GM21526 (cell line): ENCODE results near the gene MFAP1.
A peak's percentile ranks its signal among the peaks of the same experiment; 100 is the strongest.
"Not testable (repeated sequence)": the region's sequence is repeated elsewhere in the genome, so short reads cannot be mapped to it uniquely, and the experiment has no call there.

Experiments
- ATAC-seq: cut with Tn5 transposase; IDR thresholded peaks from one replicate; pipeline ENCODE4 v1.9.1; 2021; ENCODE audit warnings: moderate library complexity; ENCODE audit not compliant: unreplicated experiment, low FRiP score

The MFAP1 gene

GRCh38 chr15:43824302-43825246 is at the start of gene MFAP1:
Gene MFAP1 (minus strand): TSS chr15:43824690. CDS start chr15:43824569, 121 bp downstream.
- peak; percentile 61 for ATAC-seq

- ATAC-seq = no peak
Measured at GRCh38 chr15:43873651-43874050, 49.2 kb upstream of the MFAP1 start.

- ATAC-seq = no peak
Measured at GRCh38 chr15:43872416-43873020, 48.0 kb upstream of the MFAP1 start.

- no peak for ATAC-seq
Measured at GRCh38 chr15:43871835-43872234, 47.3 kb upstream of the MFAP1 start.

GRCh38 chr15:43868406-43868805 is 43.9 kb upstream of the MFAP1 start:
- no peak for ATAC-seq

GRCh38 chr15:43867096-43867495 is 42.6 kb upstream of the MFAP1 start:
- ATAC-seq = no peak

GRCh38 chr15:43866636-43867035 is 42.1 kb upstream of the MFAP1 start:
- ATAC-seq = not testable (repeated sequence)

- no peak for ATAC-seq
Measured at GRCh38 chr15:43859546-43859945, 35.1 kb upstream of the MFAP1 start.

- ATAC-seq = no peak
Measured at GRCh38 chr15:43854801-43855200, 30.3 kb upstream of the MFAP1 start.

GRCh38 chr15:43852607-43853006 is 28.1 kb upstream of the MFAP1 start:
- ATAC-seq = no peak

GRCh38 chr15:43851251-43851650 is 26.8 kb upstream of the MFAP1 start:
- no peak for ATAC-seq

GRCh38 chr15:43845421-43845820 is 20.9 kb upstream of the MFAP1 start:
- ATAC-seq = no peak

- not testable (repeated sequence) for ATAC-seq
Measured at GRCh38 chr15:43832485-43832884, 8.0 kb upstream of the MFAP1 start.

- ATAC-seq = not testable (repeated sequence)
Measured at GRCh38 chr15:43831519-43832052, 7.1 kb upstream of the MFAP1 start.

- ATAC-seq = not testable (repeated sequence)
Measured at GRCh38 chr15:43830691-43831275, 6.3 kb upstream of the MFAP1 start.

GRCh38 chr15:43829951-43830540 is 5.6 kb upstream of the MFAP1 start:
- not testable (repeated sequence) for ATAC-seq

GRCh38 chr15:43828061-43828657 is 3.7 kb upstream of the MFAP1 start:
- no peak for ATAC-seq

GRCh38 chr15:43826508-43827341 is 2.2 kb upstream of the MFAP1 start, which contains the start of gene WDR76:
Gene WDR76 (plus strand): TSS chr15:43827002. CDS start chr15:43827033, 31 bp downstream.
- peak; percentile 60 for ATAC-seq

GRCh38 chr15:43826029-43826507 is 1.6 kb upstream of the MFAP1 start:
- ATAC-seq = no peak
